ENCODE data around the gene TMEM131. TPM values are rescaled to one million over a fixed set of nuclear protein-coding genes. Genes with fewer than 3 reads are reported as not detected.
"Not testable (repeated sequence)": the region's sequence is repeated elsewhere in the genome, so short reads cannot be mapped to it uniquely, and the experiment has no call there.

Gene TMEM131
- total RNA-seq, 4 donors from 2014 or later, result 78.4 to 86.4 (median 80.5) TPM

DNA sequence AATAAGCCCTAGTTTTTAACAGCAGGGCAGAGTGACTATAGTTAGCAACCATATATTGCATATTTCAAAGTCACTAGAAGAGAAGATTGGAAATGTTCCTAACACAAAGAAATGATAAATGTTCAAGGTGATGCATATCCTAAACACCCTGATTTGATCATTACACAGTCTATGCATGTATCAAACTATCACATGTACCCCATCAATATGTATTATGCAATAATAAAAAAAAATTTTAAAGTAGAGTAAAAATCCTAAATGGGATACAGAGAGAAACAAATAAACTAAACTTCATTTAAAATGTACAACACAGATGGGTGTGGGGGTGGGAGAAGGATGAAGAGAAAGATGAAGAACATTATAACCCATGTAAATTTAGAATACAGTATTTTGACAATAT lies 93.9 kb downstream of the TMEM131 start:
- intact Hi-C loops (cut with DNase I; ENCODE audit: low total_unique reads) (no loop called here), in situ Hi-C loops (cut with MboI; ENCODE audit: low pct_ligation_motif_present in 1 of 4, low pct_unique_long_range_greater_than_20kb in 1 of 4, low sequenced_read_pairs in 3 of 4) (no loop called here)
- Histone ChIP-seq H3K27ac (no peak overlapping the region), H3K4me1 (no peaks in the 10 kb centered on the region), H3K9me3 (no peaks in the 10 kb centered on the region), H3K27me3 (no peaks in the 10 kb centered on the region), H3K4me3 (no peak overlapping the region), H3K36me3 (no peaks in the 10 kb centered on the region)
- DNase-seq, result no peak
- no peak for TF ChIP-seq POLR2A (IDR thresholded peaks at IDR 0.05)
- TF ChIP-seq, protein P1, sequence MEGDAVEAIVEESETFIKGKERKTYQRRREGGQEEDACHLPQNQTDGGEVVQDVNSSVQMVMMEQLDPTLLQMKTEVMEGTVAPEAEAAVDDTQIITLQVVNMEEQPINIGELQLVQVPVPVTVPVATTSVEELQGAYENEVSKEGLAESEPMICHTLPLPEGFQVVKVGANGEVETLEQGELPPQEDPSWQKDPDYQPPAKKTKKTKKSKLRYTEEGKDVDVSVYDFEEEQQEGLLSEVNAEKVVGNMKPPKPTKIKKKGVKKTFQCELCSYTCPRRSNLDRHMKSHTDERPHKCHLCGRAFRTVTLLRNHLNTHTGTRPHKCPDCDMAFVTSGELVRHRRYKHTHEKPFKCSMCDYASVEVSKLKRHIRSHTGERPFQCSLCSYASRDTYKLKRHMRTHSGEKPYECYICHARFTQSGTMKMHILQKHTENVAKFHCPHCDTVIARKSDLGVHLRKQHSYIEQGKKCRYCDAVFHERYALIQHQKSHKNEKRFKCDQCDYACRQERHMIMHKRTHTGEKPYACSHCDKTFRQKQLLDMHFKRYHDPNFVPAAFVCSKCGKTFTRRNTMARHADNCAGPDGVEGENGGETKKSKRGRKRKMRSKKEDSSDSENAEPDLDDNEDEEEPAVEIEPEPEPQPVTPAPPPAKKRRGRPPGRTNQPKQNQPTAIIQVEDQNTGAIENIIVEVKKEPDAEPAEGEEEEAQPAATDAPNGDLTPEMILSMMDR (IDR thresholded peaks at IDR 0.05), result no peak
- TF ChIP-seq POLR2AphosphoS5 (IDR thresholded peaks at IDR 0.05), result no peak
- TF ChIP-seq EP300 (IDR thresholded peaks at IDR 0.05; ENCODE audit: low read depth), result no peak

DNA sequence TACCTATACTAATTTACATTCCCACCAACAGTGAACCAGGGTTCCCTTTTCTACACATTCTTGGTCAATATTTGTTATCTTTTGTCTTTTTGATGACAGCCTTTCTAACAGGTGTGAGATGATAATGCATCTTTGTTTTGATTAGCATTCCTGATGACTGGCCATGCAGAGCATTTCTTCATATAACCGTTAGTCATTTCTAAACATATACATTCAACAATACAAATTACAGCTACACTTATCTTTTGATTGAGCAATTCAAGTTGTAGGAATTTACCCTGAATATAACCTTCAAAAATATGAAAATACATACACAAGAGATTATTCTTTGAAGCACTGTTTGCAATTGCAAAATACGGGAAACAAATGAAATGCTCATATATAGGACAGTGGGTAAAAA lies 94.9 kb downstream of the TMEM131 start:
- DNase-seq, result no peak
- TF ChIP-seq EP300 (IDR thresholded peaks at IDR 0.05; ENCODE audit: low read depth) (no peak), POLR2AphosphoS5 (IDR thresholded peaks at IDR 0.05) (no peak), POLR2A (IDR thresholded peaks at IDR 0.05) (no peak)
- TF ChIP-seq, protein P1 (IDR thresholded peaks at IDR 0.05), result no peak
- in situ Hi-C loops (cut with MboI; ENCODE audit: low pct_ligation_motif_present in 1 of 4, low pct_unique_long_range_greater_than_20kb in 1 of 4, low sequenced_read_pairs in 3 of 4) (no loop called here), intact Hi-C loops (cut with DNase I; ENCODE audit: low total_unique reads) (no loop called here)
- Histone ChIP-seq H3K4me3 (no peak overlapping the region), H3K27ac (no peak overlapping the region), H3K27me3 (no peaks in the 10 kb centered on the region), H3K4me1 (no peaks in the 10 kb centered on the region), H3K36me3 (no peaks in the 10 kb centered on the region), H3K9me3 (no peaks in the 10 kb centered on the region)
- WGBS, 2 donors (ENCODE audit: low coverage in 1 of 2), result 64 to 91% methylated on average over 2 of the region's 2 CpGs

DNA sequence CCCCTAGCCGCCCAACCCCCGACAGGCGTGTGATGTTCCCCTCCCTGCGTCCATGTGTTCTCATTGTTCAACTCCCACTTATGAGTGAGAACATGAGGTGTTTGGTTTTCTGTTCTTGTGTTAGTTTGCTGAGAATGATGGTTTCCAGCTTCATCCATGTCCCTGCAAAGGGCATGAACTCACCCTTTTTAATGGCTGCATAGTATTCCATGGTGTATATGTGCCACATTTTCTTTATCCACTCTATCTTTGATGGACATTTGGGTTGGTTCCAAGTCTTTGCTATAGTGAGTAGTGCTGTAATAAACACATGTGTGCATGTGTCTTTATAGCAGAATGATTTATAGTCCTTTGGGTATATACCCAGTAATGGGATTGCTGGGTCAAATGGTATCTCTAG lies 102.7 kb downstream of the TMEM131 start:
- H3K27me3 ChIP-seq; H3K27ac ChIP-seq; H3K9me3 ChIP-seq; H3K4me3 ChIP-seq; DNase-seq; H3K36me3 ChIP-seq; in situ Hi-C loops (cut with MboI; ENCODE audit: low pct_ligation_motif_present in 1 of 4, low pct_unique_long_range_greater_than_20kb in 1 of 4, low sequenced_read_pairs in 3 of 4); H3K4me1 ChIP-seq: not testable (repeated sequence)
- WGBS, 2 donors (ENCODE audit: low coverage in 1 of 2), result 100% methylated on average over 1 to 4 of the region's 4 CpGs
- intact Hi-C loops (cut with DNase I; ENCODE audit: low total_unique reads), result loop anchor here (5.0 kb wide), 1 partner anchor 1589 kb away; no protein-coding TSS in a partner anchor

DNA sequence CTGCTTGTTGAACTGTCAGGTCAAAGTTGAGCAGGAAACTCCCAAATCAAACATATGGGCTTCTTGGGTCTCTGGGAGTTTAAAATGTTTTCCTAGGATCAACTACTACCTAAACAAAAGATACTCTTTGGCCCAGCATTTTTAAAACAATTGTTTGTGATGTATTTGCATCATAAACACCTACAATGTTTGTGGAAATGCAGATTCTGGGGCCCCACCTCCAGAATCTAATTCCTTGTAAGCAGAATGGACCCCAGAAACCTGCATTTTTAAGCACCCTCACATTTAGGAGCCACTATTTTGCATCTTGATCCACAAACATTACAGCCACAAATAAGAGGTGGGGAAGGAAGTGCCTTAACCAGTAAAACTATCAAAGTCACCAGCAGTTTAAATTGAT lies 104.1 kb downstream of the TMEM131 start:
- intact Hi-C loops (cut with DNase I; ENCODE audit: low total_unique reads) (loop anchor here (5.0 kb wide), 1 partner anchor 1591 kb away; no protein-coding TSS in a partner anchor), in situ Hi-C loops (cut with MboI; ENCODE audit: low pct_ligation_motif_present in 1 of 4, low pct_unique_long_range_greater_than_20kb in 1 of 4, low sequenced_read_pairs in 3 of 4) (no loop called here)
- Histone ChIP-seq H3K27ac (no peak overlapping the region), H3K27me3 (no peaks in the 10 kb centered on the region), H3K9me3 (no peaks in the 10 kb centered on the region), H3K36me3 (peaks cover 0 to 14% (median 6%) of the 10 kb centered on the region in 4 donors), H3K4me1 (no peaks in the 10 kb centered on the region), H3K4me3 (no peak overlapping the region)
- DNase-seq, result no peak
- no peak for TF ChIP-seq POLR2AphosphoS5 (IDR thresholded peaks at IDR 0.05)
- TF ChIP-seq, protein P1 (IDR thresholded peaks at IDR 0.05), result no peak
- TF ChIP-seq EP300 (IDR thresholded peaks at IDR 0.05; ENCODE audit: low read depth), result no peak
- TF ChIP-seq POLR2A (IDR thresholded peaks at IDR 0.05), result no peak

DNA sequence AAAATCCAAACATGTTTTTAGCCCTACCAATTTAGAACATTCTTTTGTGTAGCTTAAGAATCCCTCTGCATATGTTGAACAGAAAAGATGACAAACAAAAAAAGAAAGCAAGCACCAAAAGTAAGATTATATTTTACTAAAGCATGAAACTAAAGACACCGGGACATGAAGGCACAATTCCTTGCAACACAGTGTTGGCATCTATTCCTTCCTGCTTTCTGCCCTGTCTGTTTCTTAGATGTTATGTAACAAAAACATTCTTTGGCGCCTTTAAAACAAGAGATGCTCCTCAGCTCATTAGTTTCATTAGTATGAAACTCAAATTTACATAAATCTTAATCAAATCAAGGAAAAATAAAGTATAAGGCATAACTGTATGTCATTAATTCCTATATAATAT lies 106.6 kb downstream of the TMEM131 start:
- TF ChIP-seq EP300 (IDR thresholded peaks at IDR 0.05; ENCODE audit: low read depth) (no peak), POLR2AphosphoS5 (IDR thresholded peaks at IDR 0.05) (no peak), POLR2A (IDR thresholded peaks at IDR 0.05) (no peak)
- TF ChIP-seq, protein P1 (IDR thresholded peaks at IDR 0.05), result no peak
- Histone ChIP-seq H3K9me3 (peaks cover 0 to 4% of the 10 kb centered on the region in 2 donors), H3K27ac (no peak overlapping the region), H3K27me3 (no peaks in the 10 kb centered on the region), H3K36me3 (peaks cover 0 to 29% (median 14%) of the 10 kb centered on the region in 4 donors), H3K4me1 (no peaks in the 10 kb centered on the region), H3K4me3 (no peak overlapping the region)
- in situ Hi-C loops (cut with MboI; ENCODE audit: low pct_ligation_motif_present in 1 of 4, low pct_unique_long_range_greater_than_20kb in 1 of 4, low sequenced_read_pairs in 3 of 4) (no loop called here), intact Hi-C loops (cut with DNase I; ENCODE audit: low total_unique reads) (no loop called here)
- DNase-seq, result no peak
- 85 to 87% methylated on average over 2 of the region's 2 CpGs for WGBS, 2 donors (ENCODE audit: low coverage in 1 of 2)

Data from transverse colon (tissue), 4 donors.